ENCODE results near the gene ELL2. TPM values are rescaled to one million over a fixed set of nuclear protein-coding genes. Genes with fewer than 3 reads are reported as not detected.

Gene ELL2
- total RNA-seq, 1 donor from 2014 or later, result 118 TPM

GRCh38 chr5:95948631-95949030 is 13.0 kb downstream of the ELL2 start:
- Histone ChIP-seq H3K4me1 (ENCODE audit: insufficient read depth, low read length) (peaks cover 3% of the 10 kb centered on the region), H3K27ac (ENCODE audit: low read depth, low read length) (no peak overlapping the region), H2AFZ (ENCODE audit: low read depth, low read length) (no peak overlapping the region), H3K36me3 (ENCODE audit: insufficient read depth, low read length) (no peaks in the 10 kb centered on the region), H3K9me3 (ENCODE audit: insufficient read depth, low read depth, low read length) (no peaks in the 10 kb centered on the region), H3K9ac (ENCODE audit: low read length) (no peak overlapping the region), H4K20me1 (ENCODE audit: insufficient read depth, low read length) (peaks cover 74% of the 10 kb centered on the region), H3K27me3 (ENCODE audit: insufficient read depth, low read length) (no peaks in the 10 kb centered on the region), H3K4me3 (ENCODE audit: insufficient read depth, low read depth, low read length) (no peak overlapping the region), H3K4me2 (ENCODE audit: low read length) (no peak overlapping the region), H3K79me2 (ENCODE audit: insufficient read depth, low read length) (peaks cover 97% of the 10 kb centered on the region)
- FAIRE-seq (no peak), DNase-seq (ENCODE audit: low read depth) (no peak)
- no peak for TF ChIP-seq CTCF (IDR thresholded peaks at IDR 0.05; ENCODE audit: insufficient read depth, low read depth, low read length)
- no peak for TF ChIP-seq EZH2 (IDR thresholded peaks at IDR 0.05; ENCODE audit: insufficient read depth, low read length)
- Mint-ChIP-seq H3K36me3 (ENCODE audit: low read depth, unreplicated experiment) (peaks cover 8% of the 10 kb centered on the region), H3K4me3 (ENCODE audit: unreplicated experiment) (no peak overlapping the region), H3K4me1 (ENCODE audit: low read depth, unreplicated experiment) (peaks cover 36% of the 10 kb centered on the region), H3K27me3 (ENCODE audit: low read depth, unreplicated experiment) (no peaks in the 10 kb centered on the region), H3K27ac (ENCODE audit: unreplicated experiment) (no peak overlapping the region), H3K9me3 (ENCODE audit: unreplicated experiment) (no peaks in the 10 kb centered on the region)

- peaks cover 97% of the 10 kb centered on the region for H3K79me2 ChIP-seq (ENCODE audit: insufficient read depth, low read length)
These were observed 15.2 kb downstream of the ELL2 start for GRCh38 chr5:95946451-95946850.

More at GRCh38 chr5:95946451-95946850, 15.2 kb downstream of the ELL2 start:
- Mint-ChIP-seq H3K27ac (ENCODE audit: unreplicated experiment) (no peak overlapping the region), H3K4me3 (ENCODE audit: unreplicated experiment) (no peak overlapping the region), H3K27me3 (ENCODE audit: low read depth, unreplicated experiment) (no peaks in the 10 kb centered on the region), H3K9me3 (ENCODE audit: unreplicated experiment) (no peaks in the 10 kb centered on the region), H3K4me1 (ENCODE audit: low read depth, unreplicated experiment) (peaks cover 34% of the 10 kb centered on the region), H3K36me3 (ENCODE audit: low read depth, unreplicated experiment) (peaks cover 5% of the 10 kb centered on the region)
- H3K9me3 ChIP-seq (ENCODE audit: insufficient read depth, low read depth, low read length), result no peaks in the 10 kb centered on the region
- DNase-seq (ENCODE audit: low read depth) (no peak), FAIRE-seq (no peak)
- no peak overlapping the region for H3K9ac ChIP-seq (ENCODE audit: low read length)
- peaks cover 3% of the 10 kb centered on the region for H3K4me1 ChIP-seq (ENCODE audit: insufficient read depth, low read length)
- peaks cover 70% of the 10 kb centered on the region for H4K20me1 ChIP-seq (ENCODE audit: insufficient read depth, low read length)
- H3K4me2 ChIP-seq (ENCODE audit: low read length), result no peak overlapping the region
- H3K36me3 ChIP-seq (ENCODE audit: insufficient read depth, low read length), result no peaks in the 10 kb centered on the region
- no peak overlapping the region for H3K4me3 ChIP-seq (ENCODE audit: insufficient read depth, low read depth, low read length)
- no peak overlapping the region for H3K27ac ChIP-seq (ENCODE audit: low read depth, low read length)
- no peak overlapping the region for H2AFZ ChIP-seq (ENCODE audit: low read depth, low read length)
- TF ChIP-seq CTCF (IDR thresholded peaks at IDR 0.05; ENCODE audit: insufficient read depth, low read depth, low read length) (no peak), EZH2 (IDR thresholded peaks at IDR 0.05; ENCODE audit: insufficient read depth, low read length) (no peak)
- H3K27me3 ChIP-seq (ENCODE audit: insufficient read depth, low read length), result no peaks in the 10 kb centered on the region

Measured in astrocyte (in vitro differentiated cells and primary cell).